Keratinocyte (primary cell): ENCODE results near the gene PGS1. TPM values are rescaled to one million over a fixed set of nuclear protein-coding genes. Genes with fewer than 3 reads are reported as not detected.

Experiments
- DNase-seq: peaks from one replicate; pipeline ENCODE4 v3.0.0-alpha.2; 2011; ENCODE audit warnings: low read depth, missing footprints, low spot score
- FAIRE-seq: peaks from 2 replicates; lab custom pipeline; 2011; peaks lifted over from hg19 to GRCh38; lab: Jason Lieb, UNC
- H2AFZ ChIP-seq: 2 replicates; pipeline ENCODE4 v1.6.0; 2012; ENCODE audit warnings: low read length, control low read depth, inconsistent platforms; ENCODE audit not compliant: control insufficient read depth
- H3K27ac ChIP-seq: 2 replicates; pipeline ENCODE4 v1.5.1; 2011; ENCODE audit warnings: low read length; ENCODE audit not compliant: control insufficient read depth, insufficient read depth
- H3K27me3 ChIP-seq: 3 replicates; pipeline ENCODE4 v1.6.0; 2011; ENCODE audit warnings: low read length; ENCODE audit not compliant: control insufficient read depth, insufficient read depth; ENCODE audit errors: extremely low read depth
- H3K36me3 ChIP-seq, 2 experiments: 2 replicates in 1 of 2; 3 replicates in 1 of 2; pipeline ENCODE4 v1.5.1; 2011; ENCODE audit warnings: low read length in 2 of 2, mild to moderate bottlenecking in 1 of 2; ENCODE audit not compliant: control insufficient read depth in 2 of 2, insufficient read depth in 2 of 2; ENCODE audit errors: extremely low read depth in 1 of 2
- H3K4me1 ChIP-seq: 3 replicates; pipeline ENCODE4 v1.5.1; 2011; ENCODE audit warnings: low read length; ENCODE audit not compliant: control insufficient read depth, insufficient read depth; ENCODE audit errors: extremely low read depth
- H3K4me2 ChIP-seq: 3 replicates; pipeline ENCODE4 v1.6.0; 2011; ENCODE audit warnings: low read depth, low read length; ENCODE audit not compliant: control insufficient read depth, insufficient read depth; ENCODE audit errors: extremely low read depth
- H3K4me3 ChIP-seq, 3 experiments: fragments of 200-600 bp in 1 of 3; sonication (generic) in 1 of 3; 2 replicates in 2 of 3; 3 replicates in 1 of 3; pipeline ENCODE4 v1.5.1; 2011 to 2016; ENCODE audit warnings: low read length in 3 of 3, mild to moderate bottlenecking in 3 of 3, control low read depth in 2 of 3, inconsistent platforms in 1 of 3, low read depth in 1 of 3, mixed read lengths in 1 of 3, mixed run types in 1 of 3, moderate library complexity in 1 of 3; ENCODE audit not compliant: control insufficient read depth in 2 of 3, insufficient read depth in 2 of 3; ENCODE audit errors: extremely low read depth in 1 of 3
- H3K79me2 ChIP-seq: 2 replicates; pipeline ENCODE4 v1.6.0; 2012; ENCODE audit warnings: low read length; ENCODE audit not compliant: control insufficient read depth, insufficient read depth
- H3K9ac ChIP-seq: 3 replicates; pipeline ENCODE4 v1.6.0; 2011; ENCODE audit warnings: low read length; ENCODE audit not compliant: control insufficient read depth, insufficient read depth; ENCODE audit errors: extremely low read depth
- H3K9me1 ChIP-seq: 3 replicates; pipeline ENCODE4 v1.6.0; 2011; ENCODE audit warnings: low read length; ENCODE audit not compliant: control insufficient read depth, insufficient read depth; ENCODE audit errors: extremely low read depth
- H3K9me3 ChIP-seq: 2 replicates; pipeline ENCODE4 v1.5.1; 2012; ENCODE audit warnings: low read depth, low read length; ENCODE audit not compliant: control insufficient read depth
- H4K20me1 ChIP-seq: 3 replicates; pipeline ENCODE4 v1.6.0; 2011; ENCODE audit warnings: low read length; ENCODE audit not compliant: control insufficient read depth, insufficient read depth; ENCODE audit errors: extremely low read depth
- EZH2 ChIP-seq: IDR thresholded peaks from one replicate; pipeline ENCODE4 v1.6.1; 2012; ENCODE audit warnings: inconsistent platforms, mild to moderate bottlenecking, low read length, moderate library complexity
- dilution Hi-C: fragments of 300-500 bp; cut with MboI; formaldehyde crosslinking; loops from one replicate; pipeline ENCODE4 v1.7.0; 2020; ENCODE audit warnings: low sequenced_read_pairs; ENCODE audit not compliant: extremely low pct_ligation_motif_present
- polyA plus RNA-seq, 5 experiments: library from polyadenylated mRNA; depleted of rRNA in 3 of 5; stranded (reverse) in 3 of 5; stranded (forward) in 1 of 5; unstranded in 1 of 5; fragments of >200 nt; gene quantifications; 1 replicate in 1 of 5; 2 replicates in 3 of 5; 3 replicates in 1 of 5; pipeline versions ENCODE4 v1.2.1 to v1.2.3, GENCODE V29; 2011 to 2012; ENCODE audit warnings: missing spikeins in 2 of 5, low read depth in 1 of 5, low replicate concordance in 1 of 5
- TF ChIP-seq, protein P1 (sequence below), 3 experiments: IDR thresholded peaks in 1 of 3; conservative IDR thresholded peaks in 1 of 3; optimal IDR thresholded peaks in 1 of 3; 2 replicates in 2 of 3; 3 replicates in 1 of 3; pipeline versions ENCODE3 to v1.5.1; 2011; ENCODE audit warnings: low read length in 3 of 3, mild to moderate bottlenecking in 3 of 3, moderate library complexity in 2 of 3, control low read depth in 1 of 3, inconsistent platforms in 1 of 3; ENCODE audit not compliant: insufficient read depth in 2 of 3; ENCODE audit errors: extremely low read depth in 1 of 3

The PGS1 gene
- polyA plus RNA-seq, 1 donor (not counting 4 experiments of a cell fraction or from before 2014, with no cell fraction given) = 19.6 TPM

- TF ChIP-seq EZH2 = no peak
- TF ChIP-seq, protein P1, sequence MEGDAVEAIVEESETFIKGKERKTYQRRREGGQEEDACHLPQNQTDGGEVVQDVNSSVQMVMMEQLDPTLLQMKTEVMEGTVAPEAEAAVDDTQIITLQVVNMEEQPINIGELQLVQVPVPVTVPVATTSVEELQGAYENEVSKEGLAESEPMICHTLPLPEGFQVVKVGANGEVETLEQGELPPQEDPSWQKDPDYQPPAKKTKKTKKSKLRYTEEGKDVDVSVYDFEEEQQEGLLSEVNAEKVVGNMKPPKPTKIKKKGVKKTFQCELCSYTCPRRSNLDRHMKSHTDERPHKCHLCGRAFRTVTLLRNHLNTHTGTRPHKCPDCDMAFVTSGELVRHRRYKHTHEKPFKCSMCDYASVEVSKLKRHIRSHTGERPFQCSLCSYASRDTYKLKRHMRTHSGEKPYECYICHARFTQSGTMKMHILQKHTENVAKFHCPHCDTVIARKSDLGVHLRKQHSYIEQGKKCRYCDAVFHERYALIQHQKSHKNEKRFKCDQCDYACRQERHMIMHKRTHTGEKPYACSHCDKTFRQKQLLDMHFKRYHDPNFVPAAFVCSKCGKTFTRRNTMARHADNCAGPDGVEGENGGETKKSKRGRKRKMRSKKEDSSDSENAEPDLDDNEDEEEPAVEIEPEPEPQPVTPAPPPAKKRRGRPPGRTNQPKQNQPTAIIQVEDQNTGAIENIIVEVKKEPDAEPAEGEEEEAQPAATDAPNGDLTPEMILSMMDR (optimal IDR thresholded peaks at IDR 0.05 in 1 of 3, IDR thresholded peaks at IDR 0.05 in 1 of 3, conservative IDR thresholded peaks at IDR 0.05 in 1 of 3; ENCODE audit: extremely low read depth in 1 of 3, insufficient read depth in 2 of 3, low read length in 3 of 3) = no peak
- H3K36me3 ChIP-seq = peaks cover 12 to 18% of the 10 kb centered on the region in 2 experiments
- peak overlapping the region; percentile 40 for H3K9ac ChIP-seq
- no peak overlapping the region for H2AFZ ChIP-seq
- no peaks in the 10 kb centered on the region for H3K27me3 ChIP-seq
- H3K9me3 ChIP-seq = no peaks in the 10 kb centered on the region
- H3K9me1 ChIP-seq = peaks cover 19% of the 10 kb centered on the region
- peaks cover 42% of the 10 kb centered on the region for H3K79me2 ChIP-seq
- peaks cover 21% of the 10 kb centered on the region for H4K20me1 ChIP-seq
- dilution Hi-C loops = no loop called here
- FAIRE-seq (no peak), DNase-seq (no peak)
- H3K27ac ChIP-seq = peak overlapping the region; percentile 46
- peaks cover 34% of the 10 kb centered on the region for H3K4me1 ChIP-seq
- H3K4me2 ChIP-seq = peak overlapping the region; percentile 73
- no peak overlapping the region for H3K4me3 ChIP-seq
Measured at GRCh38 chr17:78408476-78409050, 30.1 kb downstream of the PGS1 start.

- dilution Hi-C loops = no loop called here
- Histone ChIP-seq H3K9me3 (no peaks in the 10 kb centered on the region), H3K4me1 (peaks cover 34% of the 10 kb centered on the region), H4K20me1 (peaks cover 21% of the 10 kb centered on the region), H3K4me3 (peak overlapping the region in 1 of 3 experiments; percentile 26), H3K36me3 (peaks cover 15 to 16% of the 10 kb centered on the region in 2 experiments), H3K27me3 (no peaks in the 10 kb centered on the region), H2AFZ (no peak overlapping the region), H3K9ac (peak overlapping the region; percentile 40), H3K27ac (peak overlapping the region; percentile 46), H3K79me2 (peaks cover 42% of the 10 kb centered on the region), H3K4me2 (peak overlapping the region; percentile 73), H3K9me1 (peaks cover 19% of the 10 kb centered on the region)
- FAIRE-seq (peak; percentile 23), DNase-seq (no peak)
- TF ChIP-seq, protein P1 (optimal IDR thresholded peaks at IDR 0.05 in 1 of 3, IDR thresholded peaks at IDR 0.05 in 1 of 3, conservative IDR thresholded peaks at IDR 0.05 in 1 of 3; ENCODE audit: extremely low read depth in 1 of 3, insufficient read depth in 2 of 3, low read length in 3 of 3) = no peak
- no peak for TF ChIP-seq EZH2
Measured at GRCh38 chr17:78409191-78409928, 30.9 kb downstream of the PGS1 start.
